GM21447 (cell line): ENCODE results near the gene LSM10.

Source experiments
- ATAC-seq: cut with Tn5 transposase; IDR thresholded peaks from one replicate; pipeline ENCODE4 v1.9.1; 2021; ENCODE audit not compliant: unreplicated experiment

The LSM10 gene

GRCh38 chr1:36397378-36398230 is at the start of gene LSM10:
TSS of gene LSM10 (minus strand) at chr1:36397908. CDS start at chr1:36394129, 3,779 bp downstream.
- ATAC-seq: peak; percentile 90

- no peak for ATAC-seq
Observed at GRCh38 chr1:36447450-36447849, 49.7 kb upstream of the LSM10 start.

- ATAC-seq: no peak
Observed at GRCh38 chr1:36446746-36447145, 49.0 kb upstream of the LSM10 start.

GRCh38 chr1:36446271-36446670 is 48.6 kb upstream of the LSM10 start:
- ATAC-seq: no peak

GRCh38 chr1:36443297-36443696 is 45.6 kb upstream of the LSM10 start:
- ATAC-seq: no peak

GRCh38 chr1:36442337-36442736 is 44.6 kb upstream of the LSM10 start:
- ATAC-seq: no peak

- ATAC-seq: no peak
Observed at GRCh38 chr1:36440646-36441045, 42.9 kb upstream of the LSM10 start.

GRCh38 chr1:36440044-36440443 is 42.3 kb upstream of the LSM10 start:
- no peak for ATAC-seq

- no peak for ATAC-seq
Observed at GRCh38 chr1:36438715-36439114, 41.0 kb upstream of the LSM10 start.

- ATAC-seq: no peak
Observed at GRCh38 chr1:36436821-36437220, 39.1 kb upstream of the LSM10 start.

- ATAC-seq: no peak
Observed at GRCh38 chr1:36433102-36433501, 35.4 kb upstream of the LSM10 start.

- no peak for ATAC-seq
Observed at GRCh38 chr1:36432616-36433015, 34.9 kb upstream of the LSM10 start.

- no peak for ATAC-seq
Observed at GRCh38 chr1:36425791-36426190, 28.1 kb upstream of the LSM10 start.

GRCh38 chr1:36421649-36422048 is 23.9 kb upstream of the LSM10 start:
- ATAC-seq: no peak

GRCh38 chr1:36420836-36421317 is 23.2 kb upstream of the LSM10 start:
- ATAC-seq: no peak

- no peak for ATAC-seq
Observed at GRCh38 chr1:36420409-36420808, 22.7 kb upstream of the LSM10 start.

GRCh38 chr1:36419569-36419968 is 21.9 kb upstream of the LSM10 start:
- ATAC-seq: no peak

GRCh38 chr1:36419140-36419539 is 21.4 kb upstream of the LSM10 start:
- ATAC-seq: no peak

GRCh38 chr1:36417931-36418330 is 20.2 kb upstream of the LSM10 start:
- no peak for ATAC-seq

GRCh38 chr1:36415661-36416326 is 18.1 kb upstream of the LSM10 start:
- no peak for ATAC-seq

GRCh38 chr1:36414384-36414783 is 16.7 kb upstream of the LSM10 start:
- no peak for ATAC-seq
